ENCODE data around the gene ZNF576.

- TF ChIP-seq CTCF (IDR thresholded peaks at IDR 0.05) (no peak), POLR2A (IDR thresholded peaks at IDR 0.05) (no peak)
Measured at GRCh38 chr19:43648633-43649032, 52.2 kb downstream of the ZNF576 start.

Measured in esophagus squamous epithelium (tissue), 4 donors.